ENCODE measurements around the gene DAPK1. TPM values are rescaled to one million over a fixed set of nuclear protein-coding genes. Genes with fewer than 3 reads are reported as not detected.
A peak's percentile ranks its signal among the peaks of the same experiment; 100 is the strongest.

The DAPK1 gene
- total and polyA plus RNA-seq, 2 donors (not counting 3 experiments of a cell fraction or from before 2014, with no cell fraction given), result 58.9 to 119 TPM

DNA sequence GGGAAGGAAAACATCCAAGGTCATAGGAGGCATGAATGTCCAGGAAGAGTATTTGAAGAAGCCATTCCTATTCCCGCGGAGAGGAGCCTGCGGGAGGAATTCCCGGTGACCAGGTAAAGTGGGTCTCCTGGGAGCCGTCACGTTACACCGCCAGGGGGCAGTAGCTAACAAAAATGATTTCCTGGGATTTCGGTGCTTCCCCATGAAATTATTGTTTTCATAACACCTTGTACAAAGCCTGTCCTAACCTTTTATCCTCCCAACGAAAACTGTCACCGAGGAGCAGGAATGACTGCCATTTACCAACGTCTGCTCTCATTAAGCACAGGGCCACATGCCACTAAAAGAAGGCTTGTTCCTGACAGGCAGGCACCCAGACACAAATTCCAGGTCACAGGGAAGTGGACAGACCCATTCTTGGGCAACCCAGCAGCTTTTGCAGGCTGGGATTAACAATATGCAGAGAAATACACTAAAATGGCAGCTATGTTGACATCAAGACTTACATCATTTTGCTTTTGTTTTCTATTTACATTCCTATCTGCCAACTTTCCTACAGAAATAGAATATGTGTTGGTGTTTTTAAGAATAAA lies 187.1 kb downstream of the DAPK1 start:
- no peak overlapping the region for H2AFZ ChIP-seq (ENCODE audit: low read depth, low read length)
- peaks cover 17% of the 10 kb centered on the region for H3K4me1 ChIP-seq (ENCODE audit: control insufficient read depth, extremely low read depth, insufficient read depth, low read length)
- H3K79me2 ChIP-seq (ENCODE audit: control insufficient read depth, insufficient read depth, low read length), result no peaks in the 10 kb centered on the region
- no peak for TF ChIP-seq POLR2A (IDR thresholded peaks at IDR 0.05; ENCODE audit: low read depth, low read length)
- TF ChIP-seq, protein P1, sequence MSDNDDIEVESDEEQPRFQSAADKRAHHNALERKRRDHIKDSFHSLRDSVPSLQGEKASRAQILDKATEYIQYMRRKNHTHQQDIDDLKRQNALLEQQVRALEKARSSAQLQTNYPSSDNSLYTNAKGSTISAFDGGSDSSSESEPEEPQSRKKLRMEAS (IDR thresholded peaks at IDR 0.05; ENCODE audit: insufficient read depth, insufficient read length), result no peak
- TF ChIP-seq FOS (IDR thresholded peaks at IDR 0.05; ENCODE audit: borderline replicate concordance, insufficient read depth, low read length), result no peak
- TF ChIP-seq, protein P2, sequence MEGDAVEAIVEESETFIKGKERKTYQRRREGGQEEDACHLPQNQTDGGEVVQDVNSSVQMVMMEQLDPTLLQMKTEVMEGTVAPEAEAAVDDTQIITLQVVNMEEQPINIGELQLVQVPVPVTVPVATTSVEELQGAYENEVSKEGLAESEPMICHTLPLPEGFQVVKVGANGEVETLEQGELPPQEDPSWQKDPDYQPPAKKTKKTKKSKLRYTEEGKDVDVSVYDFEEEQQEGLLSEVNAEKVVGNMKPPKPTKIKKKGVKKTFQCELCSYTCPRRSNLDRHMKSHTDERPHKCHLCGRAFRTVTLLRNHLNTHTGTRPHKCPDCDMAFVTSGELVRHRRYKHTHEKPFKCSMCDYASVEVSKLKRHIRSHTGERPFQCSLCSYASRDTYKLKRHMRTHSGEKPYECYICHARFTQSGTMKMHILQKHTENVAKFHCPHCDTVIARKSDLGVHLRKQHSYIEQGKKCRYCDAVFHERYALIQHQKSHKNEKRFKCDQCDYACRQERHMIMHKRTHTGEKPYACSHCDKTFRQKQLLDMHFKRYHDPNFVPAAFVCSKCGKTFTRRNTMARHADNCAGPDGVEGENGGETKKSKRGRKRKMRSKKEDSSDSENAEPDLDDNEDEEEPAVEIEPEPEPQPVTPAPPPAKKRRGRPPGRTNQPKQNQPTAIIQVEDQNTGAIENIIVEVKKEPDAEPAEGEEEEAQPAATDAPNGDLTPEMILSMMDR (IDR thresholded peaks at IDR 0.05; ENCODE audit: extremely low read depth in 1 of 2, insufficient read depth in 1 of 2, low read depth in 1 of 2, low read length in 2 of 2), result peak; percentile 60 to 77
- TF ChIP-seq POLR2AphosphoS5 (IDR thresholded peaks at IDR 0.05; ENCODE audit: insufficient read depth, low read depth, low read length), result no peak
- dilution Hi-C loops (cut with MboI; ENCODE audit: extremely low pct_ligation_motif_present, low sequenced_read_pairs), result no loop called here
- DNase-seq (ENCODE audit: low read depth, low spot score), result peak; percentile 30
- ChIA-PET POLR2A (no interaction called here), CTCF (interaction anchor here (0.7 to 6.3 kb wide), 25 partner anchors 8 to 347 kb away, joined by 3 to 113 read pairs (median 5); partner anchors contain the start of gene CTSL)
- H3K9ac ChIP-seq (replicated peaks; ENCODE audit: extremely low read depth, insufficient read depth, low read length), result no peak overlapping the region
- no peaks in the 10 kb centered on the region for H4K20me1 ChIP-seq (replicated peaks; ENCODE audit: control insufficient read depth, extremely low read depth, insufficient read depth, low read length)
- H3K27me3 ChIP-seq (ENCODE audit: control insufficient read depth in 2 of 2, insufficient read depth in 2 of 2, low read length in 2 of 2), result no peaks in the 10 kb centered on the region
- H3K36me3 ChIP-seq (ENCODE audit: control insufficient read depth in 2 of 2, extremely low read depth in 1 of 2, insufficient read depth in 2 of 2, low read length in 2 of 2), result peaks cover 2 to 26% of the 10 kb centered on the region in 2 experiments
- H3K27ac ChIP-seq (ENCODE audit: insufficient read depth, low read depth, low read length), result no peak overlapping the region
- intact Hi-C loops (cut with micrococcal nuclease), result loop anchor here (1.0 to 5.0 kb wide), 4 partner anchors 28 to 488 kb away; partner anchors contain the start of gene CTSL
- FAIRE-seq, result peak; percentile 56
- no peak overlapping the region for H3K4me3 ChIP-seq (replicated peaks in 1 of 3; ENCODE audit: insufficient read depth in 1 of 3, low read depth in 1 of 3, low read length in 3 of 3)
- no peak overlapping the region for H3K4me2 ChIP-seq (ENCODE audit: insufficient read depth, low read length)
- no peaks in the 10 kb centered on the region for H3K9me1 ChIP-seq (replicated peaks; ENCODE audit: control insufficient read depth, extremely low read depth, insufficient read depth, low read length)
- no TSS peak for BruUV-seq (replicated peaks)
- no peaks in the 10 kb centered on the region for H3K9me3 ChIP-seq (replicated peaks; ENCODE audit: control insufficient read depth, insufficient read depth, low read length)
